Uterus (tissue), 4 donors: ENCODE results near the gene ELL2. TPM values are rescaled to one million over a fixed set of nuclear protein-coding genes. Genes with fewer than 3 reads are reported as not detected.

Source experiments
- DNase-seq, 2 donors: peaks; one replicate each; pipeline ENCODE4 v3.0.0-alpha.2; 2019 to 2020
- H3K27ac ChIP-seq, 2 donors: fragments of 200-600 bp; sonication (generic); 1 replicate in 1 of 2; 2 replicates in 1 of 2; pipeline ENCODE4 v1.5.1; 2016 to 2018
- H3K27me3 ChIP-seq, 2 donors: fragments of 200-600 bp; sonication (generic); one replicate each; pipeline ENCODE4 v1.5.1; 2018 to 2019; ENCODE audit warnings: control low read depth in 1 of 2
- H3K36me3 ChIP-seq, 2 donors: fragments of 200-600 bp; sonication (generic); one replicate each; pipeline ENCODE4 v1.5.1; 2019; ENCODE audit warnings: control low read depth in 1 of 2
- H3K4me1 ChIP-seq, 2 donors: fragments of 200-600 bp; sonication (generic); one replicate each; pipeline ENCODE4 v1.5.1; 2018 to 2019; ENCODE audit warnings: control low read depth in 1 of 2
- H3K4me3 ChIP-seq, 2 donors: fragments of 200-600 bp; sonication (generic); 1 replicate in 1 of 2; 2 replicates in 1 of 2; pipeline ENCODE4 v1.5.1; 2018 to 2019; ENCODE audit warnings: mild to moderate bottlenecking in 1 of 2
- H3K9me3 ChIP-seq, 2 donors: fragments of 200-600 bp; sonication (generic); one replicate each; pipeline ENCODE4 v1.5.1; 2019; ENCODE audit warnings: control low read depth in 1 of 2
- POLR2A ChIP-seq, 2 donors: fragments of 450-650 bp; IDR thresholded peaks; one replicate each; pipeline ENCODE4 v1.6.1; 2016; ENCODE audit warnings: antibody characterized with exemption in 2 of 2, mild to moderate bottlenecking in 1 of 2, moderate library complexity in 1 of 2
- intact Hi-C: fragments of 100-400 bp; cut with DNase I; formaldehyde crosslinking; loops from one replicate; pipeline ENCODE4 v1.15.1; 2023; ENCODE audit warnings: low total_unique reads
- total RNA-seq, 4 donors: library from RNA; depleted of rRNA in 3 of 4; stranded (reverse); fragments of >200 nt in 3 of 4; gene quantifications; one replicate each; pipeline versions ENCODE4 v1.1.0 to v1.2.4, GENCODE V29; 2014 to 2023
- TF ChIP-seq, protein P1 (sequence below), 4 experiments: fragments of 200-600 bp in 2 of 4; fragments of 450-650 bp in 2 of 4; sonication (generic) in 2 of 4; IDR thresholded peaks; one replicate each; pipeline ENCODE4 v1.5.1; 2016 to 2019; ENCODE audit warnings: antibody characterized with exemption in 4 of 4, mild to moderate bottlenecking in 2 of 4, moderate library complexity in 1 of 4
- donor health status: DM: yes; HTN: yes; CAD: no.

Gene ELL2
- total RNA-seq, 4 donors from 2014 or later: 2.3 to 53.2 (median 16.0) TPM

DNA sequence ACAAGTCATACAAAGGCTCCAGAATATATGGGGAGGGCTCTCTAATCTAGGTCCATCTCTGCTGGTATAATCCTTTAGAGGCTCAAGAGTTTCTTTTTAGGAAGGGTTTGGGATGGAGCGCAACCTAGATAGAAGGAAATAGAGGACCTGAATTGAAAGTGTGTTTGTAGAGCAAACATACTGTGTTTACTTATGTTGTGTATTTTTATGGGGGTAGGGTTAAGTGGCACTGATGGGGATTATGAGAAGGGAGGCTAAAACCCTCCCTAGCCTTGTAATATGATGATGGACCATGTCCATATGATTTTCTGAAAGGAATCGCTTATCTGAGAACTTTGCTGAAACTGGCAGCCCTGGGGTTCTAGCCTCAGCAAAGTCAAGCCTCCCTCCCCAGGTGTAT is 4.4 kb upstream of the ELL2 start:
- H3K9me3 ChIP-seq: no peaks in the 10 kb centered on the region
- no peaks in the 10 kb centered on the region for H3K36me3 ChIP-seq
- H3K4me1 ChIP-seq: no peaks in the 10 kb centered on the region
- H3K4me3 ChIP-seq: no peak overlapping the region
- intact Hi-C loops: no loop called here
- H3K27ac ChIP-seq: no peak overlapping the region
- H3K27me3 ChIP-seq: no peaks in the 10 kb centered on the region
- no peak for DNase-seq
- no peak for TF ChIP-seq POLR2A (IDR thresholded peaks at IDR 0.05)
- TF ChIP-seq, protein P1, sequence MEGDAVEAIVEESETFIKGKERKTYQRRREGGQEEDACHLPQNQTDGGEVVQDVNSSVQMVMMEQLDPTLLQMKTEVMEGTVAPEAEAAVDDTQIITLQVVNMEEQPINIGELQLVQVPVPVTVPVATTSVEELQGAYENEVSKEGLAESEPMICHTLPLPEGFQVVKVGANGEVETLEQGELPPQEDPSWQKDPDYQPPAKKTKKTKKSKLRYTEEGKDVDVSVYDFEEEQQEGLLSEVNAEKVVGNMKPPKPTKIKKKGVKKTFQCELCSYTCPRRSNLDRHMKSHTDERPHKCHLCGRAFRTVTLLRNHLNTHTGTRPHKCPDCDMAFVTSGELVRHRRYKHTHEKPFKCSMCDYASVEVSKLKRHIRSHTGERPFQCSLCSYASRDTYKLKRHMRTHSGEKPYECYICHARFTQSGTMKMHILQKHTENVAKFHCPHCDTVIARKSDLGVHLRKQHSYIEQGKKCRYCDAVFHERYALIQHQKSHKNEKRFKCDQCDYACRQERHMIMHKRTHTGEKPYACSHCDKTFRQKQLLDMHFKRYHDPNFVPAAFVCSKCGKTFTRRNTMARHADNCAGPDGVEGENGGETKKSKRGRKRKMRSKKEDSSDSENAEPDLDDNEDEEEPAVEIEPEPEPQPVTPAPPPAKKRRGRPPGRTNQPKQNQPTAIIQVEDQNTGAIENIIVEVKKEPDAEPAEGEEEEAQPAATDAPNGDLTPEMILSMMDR (IDR thresholded peaks at IDR 0.05): no peak

DNA sequence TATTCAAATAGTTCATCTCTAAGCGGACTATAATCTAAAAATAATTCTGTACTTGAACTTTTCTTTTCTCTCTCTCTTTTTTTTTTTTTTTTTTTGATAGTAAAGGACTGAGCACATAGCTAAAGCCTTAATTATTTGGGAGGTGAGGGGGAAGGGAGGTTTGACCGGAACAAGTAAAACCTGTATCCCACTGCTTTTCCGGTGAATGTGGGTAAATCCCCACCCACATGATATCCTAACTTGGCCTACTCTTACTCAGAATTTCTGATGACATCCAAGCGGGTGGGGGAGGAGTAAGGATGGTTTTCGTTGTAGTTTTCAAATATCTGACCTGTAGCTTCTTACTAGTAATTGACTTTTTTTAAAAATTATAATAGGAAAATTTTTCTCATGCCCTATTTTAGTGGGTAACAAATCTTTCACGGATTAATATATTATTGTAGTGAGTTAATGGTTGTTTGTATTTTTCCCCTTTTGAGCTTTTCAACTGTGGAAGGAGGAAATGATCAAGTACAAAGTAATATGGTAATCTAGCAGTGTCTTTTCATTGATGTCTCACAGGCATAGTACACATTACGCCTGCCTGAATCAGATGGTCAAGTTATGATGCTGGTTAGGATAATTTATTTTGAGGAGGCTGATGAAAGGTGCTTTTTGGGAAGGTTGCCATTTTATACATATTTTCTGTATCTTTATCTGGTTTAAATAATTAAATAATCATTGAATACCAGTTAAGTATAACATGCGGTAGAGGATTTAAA is 2.2 kb upstream of the ELL2 start:
- Histone ChIP-seq H3K4me3 (no peak overlapping the region), H3K9me3 (no peaks in the 10 kb centered on the region), H3K27me3 (no peaks in the 10 kb centered on the region), H3K36me3 (no peaks in the 10 kb centered on the region), H3K27ac (no peak overlapping the region), H3K4me1 (no peaks in the 10 kb centered on the region)
- TF ChIP-seq POLR2A (IDR thresholded peaks at IDR 0.05): no peak
- TF ChIP-seq, protein P1 (IDR thresholded peaks at IDR 0.05): no peak
- intact Hi-C loops: no loop called here
- DNase-seq: no peak

DNA sequence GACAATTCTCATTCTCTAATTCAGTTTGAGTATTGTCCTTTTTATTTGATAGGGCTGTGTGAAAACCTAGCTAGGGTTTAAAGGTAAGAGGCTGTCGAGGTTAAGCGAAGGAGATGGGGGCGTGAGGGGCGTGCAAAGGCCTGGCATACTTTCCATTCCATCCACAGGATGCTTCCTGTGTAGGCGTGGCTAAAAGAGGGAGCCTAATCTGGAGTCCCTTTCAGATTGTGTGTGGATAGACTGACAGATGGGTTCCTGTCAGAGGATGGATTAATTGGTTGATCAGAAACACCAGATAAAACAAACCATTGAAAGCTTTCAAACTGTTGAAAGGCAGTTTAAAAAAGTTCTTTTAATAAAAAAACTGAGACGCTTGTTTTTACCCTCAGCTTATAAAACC is 1.1 kb upstream of the ELL2 start:
- intact Hi-C loops: no loop called here
- no peaks in the 10 kb centered on the region for H3K9me3 ChIP-seq
- H3K4me1 ChIP-seq: no peaks in the 10 kb centered on the region
- TF ChIP-seq POLR2A (IDR thresholded peaks at IDR 0.05): no peak
- TF ChIP-seq, protein P1 (IDR thresholded peaks at IDR 0.05): no peak
- peak overlapping the region; percentile 91 to 97 for H3K27ac ChIP-seq
- no peak for DNase-seq
- H3K4me3 ChIP-seq: no peak overlapping the region
- H3K36me3 ChIP-seq: no peaks in the 10 kb centered on the region
- no peaks in the 10 kb centered on the region for H3K27me3 ChIP-seq

DNA sequence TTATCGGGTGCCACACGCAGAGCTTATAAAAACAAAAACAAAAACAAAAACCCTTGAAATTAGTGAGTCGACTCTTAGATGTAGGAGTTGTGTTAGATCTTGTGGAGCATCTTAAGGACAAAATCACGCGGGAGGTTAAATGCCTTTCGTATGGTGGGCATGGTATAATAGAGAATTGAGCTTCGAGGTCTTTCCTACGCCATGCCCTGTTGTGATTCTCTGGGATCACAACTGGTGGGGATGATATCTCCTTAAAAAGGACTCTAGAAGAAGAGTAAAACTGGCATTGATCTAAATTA is 773 bp upstream of the ELL2 start:
- no peak for DNase-seq
- peak overlapping the region; percentile 83 to 99 for H3K4me3 ChIP-seq
- H3K4me1 ChIP-seq: no peaks in the 10 kb centered on the region
- no peaks in the 10 kb centered on the region for H3K27me3 ChIP-seq
- TF ChIP-seq, protein P1 (IDR thresholded peaks at IDR 0.05): no peak
- TF ChIP-seq POLR2A (IDR thresholded peaks at IDR 0.05): no peak
- no peaks in the 10 kb centered on the region for H3K9me3 ChIP-seq
- H3K27ac ChIP-seq: peak overlapping the region; percentile 91 to 97
- H3K36me3 ChIP-seq: no peaks in the 10 kb centered on the region
- intact Hi-C loops: no loop called here

DNA sequence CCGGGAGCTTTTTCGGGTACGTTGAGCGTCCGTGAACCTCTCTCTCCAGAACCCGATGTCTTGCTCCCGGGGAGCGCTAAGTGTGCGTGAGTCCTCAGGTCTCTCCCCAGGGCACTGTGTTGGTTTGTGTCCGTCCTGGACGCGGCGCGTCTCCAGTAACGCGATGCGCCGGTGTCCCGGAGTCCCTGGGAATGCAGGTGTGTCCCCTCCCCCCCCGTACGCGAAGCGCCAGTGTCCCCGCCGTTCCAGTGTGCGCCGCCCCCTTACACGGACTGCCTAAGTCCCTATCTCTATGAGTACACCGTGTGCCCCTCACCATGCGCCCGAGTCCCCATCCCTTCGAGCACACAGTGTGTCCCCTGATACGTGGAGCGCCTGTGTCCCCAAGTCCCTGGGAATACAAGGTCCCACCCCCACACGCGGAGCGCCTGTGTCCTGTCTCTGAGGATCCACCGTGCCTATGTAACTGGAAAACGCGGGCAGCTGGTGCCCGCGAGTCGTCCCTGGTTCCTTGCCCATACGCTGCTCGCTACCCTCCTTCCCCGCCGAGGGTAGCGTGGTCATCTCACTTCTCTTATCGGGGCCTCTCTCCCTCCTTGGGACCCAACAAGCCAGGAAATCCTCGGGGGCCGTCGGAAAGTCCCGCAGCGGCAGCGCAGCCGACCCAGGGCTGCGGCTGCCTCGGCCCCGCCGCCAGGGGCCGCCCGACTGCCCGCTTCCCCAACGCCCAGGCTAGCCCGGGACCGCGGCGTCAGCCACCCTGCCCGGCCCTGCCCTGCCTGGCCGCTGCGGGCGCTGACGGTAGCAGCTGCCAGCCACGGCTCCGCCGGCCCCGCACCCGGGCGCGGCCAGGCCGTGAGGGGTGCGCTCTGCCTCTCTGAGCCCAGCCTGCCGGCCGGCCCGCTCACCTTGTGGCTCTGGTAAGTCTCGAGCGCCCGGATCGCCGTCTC is 709 bp downstream of the ELL2 start:
- DNase-seq: peak; percentile 55 to 66
- Histone ChIP-seq H3K36me3 (no peaks in the 10 kb centered on the region), H3K27me3 (no peaks in the 10 kb centered on the region), H3K4me1 (no peaks in the 10 kb centered on the region), H3K27ac (peak overlapping the region; percentile 91 to 97), H3K9me3 (no peaks in the 10 kb centered on the region), H3K4me3 (peak overlapping the region; percentile 83 to 99)
- TF ChIP-seq, protein P1 (IDR thresholded peaks at IDR 0.05): peak in 3 of 4 experiments; percentile 74 to 82 (median 82)
- no peak for TF ChIP-seq POLR2A (IDR thresholded peaks at IDR 0.05)
- intact Hi-C loops: no loop called here
